Mammary epithelial cell (primary cell): ENCODE data around the gene ANP32B.

Source experiments
- EZH2 ChIP-seq: IDR thresholded peaks from 2 replicates; pipeline ENCODE4 v1.6.1; 2012; ENCODE audit warnings: low read length, inconsistent platforms, borderline replicate concordance
- TF ChIP-seq, protein P1 (sequence below), 2 donors: IDR thresholded peaks in 1 of 2; conservative IDR thresholded peaks in 1 of 2; 2 replicates each; pipeline ENCODE4 v1.5.1; 2011 to 2012; ENCODE audit warnings: inconsistent platforms in 2 of 2, low read length in 2 of 2, mild to moderate bottlenecking in 2 of 2, control low read depth in 1 of 2, low read depth in 1 of 2; ENCODE audit not compliant: insufficient read depth in 1 of 2; ENCODE audit errors: extremely low read depth in 1 of 2

DNA sequence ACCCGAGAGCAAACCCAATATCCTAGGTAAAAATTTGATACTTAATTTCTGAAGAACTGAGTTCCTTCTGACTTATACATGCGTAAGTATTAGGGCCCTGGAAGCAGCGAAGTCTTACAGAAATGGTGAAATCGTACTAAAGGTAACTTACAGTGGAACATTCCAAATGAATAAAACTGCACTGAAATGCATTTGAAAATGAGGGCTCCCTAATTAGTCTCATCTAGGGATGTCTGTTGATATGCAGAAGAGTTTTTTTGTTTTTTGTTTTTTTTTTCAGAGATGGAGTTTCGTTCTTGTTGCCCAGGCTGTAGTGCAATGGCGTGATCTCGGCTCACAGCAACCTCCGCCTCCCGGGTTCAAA lies 63.0 kb downstream of the ANP32B start:
- no peak for TF ChIP-seq EZH2
- TF ChIP-seq, protein P1, sequence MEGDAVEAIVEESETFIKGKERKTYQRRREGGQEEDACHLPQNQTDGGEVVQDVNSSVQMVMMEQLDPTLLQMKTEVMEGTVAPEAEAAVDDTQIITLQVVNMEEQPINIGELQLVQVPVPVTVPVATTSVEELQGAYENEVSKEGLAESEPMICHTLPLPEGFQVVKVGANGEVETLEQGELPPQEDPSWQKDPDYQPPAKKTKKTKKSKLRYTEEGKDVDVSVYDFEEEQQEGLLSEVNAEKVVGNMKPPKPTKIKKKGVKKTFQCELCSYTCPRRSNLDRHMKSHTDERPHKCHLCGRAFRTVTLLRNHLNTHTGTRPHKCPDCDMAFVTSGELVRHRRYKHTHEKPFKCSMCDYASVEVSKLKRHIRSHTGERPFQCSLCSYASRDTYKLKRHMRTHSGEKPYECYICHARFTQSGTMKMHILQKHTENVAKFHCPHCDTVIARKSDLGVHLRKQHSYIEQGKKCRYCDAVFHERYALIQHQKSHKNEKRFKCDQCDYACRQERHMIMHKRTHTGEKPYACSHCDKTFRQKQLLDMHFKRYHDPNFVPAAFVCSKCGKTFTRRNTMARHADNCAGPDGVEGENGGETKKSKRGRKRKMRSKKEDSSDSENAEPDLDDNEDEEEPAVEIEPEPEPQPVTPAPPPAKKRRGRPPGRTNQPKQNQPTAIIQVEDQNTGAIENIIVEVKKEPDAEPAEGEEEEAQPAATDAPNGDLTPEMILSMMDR (conservative IDR thresholded peaks at IDR 0.05 in 1 of 2, IDR thresholded peaks at IDR 0.05 in 1 of 2; ENCODE audit: extremely low read depth in 1 of 2, insufficient read depth in 1 of 2, low read depth in 1 of 2, low read length in 2 of 2) = no peak
